Measurements from ENCODE around the gene ATAD3C. TPM values are rescaled to one million over a fixed set of nuclear protein-coding genes. Genes with fewer than 3 reads are reported as not detected.
"Not testable (repeated sequence)": the region's sequence is repeated elsewhere in the genome, so short reads cannot be mapped to it uniquely, and the experiment has no call there.

The ATAD3C gene
- total and polyA plus RNA-seq, 2 of the 4 experiments (the other 2 are of a cell fraction): not detected

DNA sequence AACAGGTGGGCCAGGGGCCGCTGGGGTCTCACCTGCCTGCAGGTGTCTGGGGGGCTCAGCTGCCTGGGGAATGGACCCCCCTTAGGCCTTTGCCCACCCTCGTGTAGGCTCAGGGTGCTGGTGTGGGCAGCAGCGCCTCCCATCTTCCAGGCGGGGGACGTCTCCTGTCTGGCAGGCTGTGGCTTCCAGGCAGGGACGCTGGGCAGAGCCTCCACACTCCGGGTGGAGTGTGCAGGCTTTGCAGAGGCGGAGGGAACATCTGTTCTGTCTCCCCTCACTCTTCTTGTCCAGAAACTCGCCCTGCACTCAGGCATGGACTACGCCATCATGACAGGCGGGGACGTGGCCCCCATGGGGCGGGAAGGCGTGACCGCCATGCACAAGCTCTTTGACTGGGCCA is 6.4 kb downstream of the ATAD3C start:
- H3K18ac ChIP-seq (ENCODE audit: low read depth, low read length); H3K23ac ChIP-seq (ENCODE audit: low read depth, low read length); H2BK20ac ChIP-seq (ENCODE audit: low read depth, low read length); POLR2A ChIA-PET (ENCODE audit: unreplicated experiment); H3K9ac ChIP-seq (ENCODE audit: low read depth, low read length); DNase-seq; H2AFZ ChIP-seq (replicated peaks; ENCODE audit: low read length, poor library complexity); H3K9me1 ChIP-seq (ENCODE audit: insufficient read depth, low read length); H3K4me2 ChIP-seq (ENCODE audit: low read depth, low read length); H2BK120ac ChIP-seq (ENCODE audit: low read depth, low read length); H4K91ac ChIP-seq (ENCODE audit: insufficient read depth, low read depth, low read length); H3K56ac ChIP-seq (ENCODE audit: extremely low read depth, insufficient read depth, low read length); H3K14ac ChIP-seq (replicated peaks; ENCODE audit: low read depth, low read length); H4K20me1 ChIP-seq (ENCODE audit: insufficient read depth, low read length); H3K4me1 ChIP-seq (ENCODE audit: control insufficient read depth, insufficient read depth, low read length); ATAC-seq (ENCODE audit: low read depth); H4K8ac ChIP-seq (ENCODE audit: low read depth in 2 of 2, low read length in 2 of 2); H3K36me3 ChIP-seq (ENCODE audit: control insufficient read depth, insufficient read depth, low read length); H3K27ac ChIP-seq (ENCODE audit: insufficient read depth, low read length); BruUV-seq (replicated peaks); intact Hi-C loops (cut with micrococcal nuclease); H2AK5ac ChIP-seq (ENCODE audit: low read depth, low read length); H4K5ac ChIP-seq (ENCODE audit: low read depth, low read length); dilution Hi-C loops (cut with HindIII; ENCODE audit: low sequenced_read_pairs, unreplicated experiment); H2BK5ac ChIP-seq (ENCODE audit: low read depth, low read length, poor library complexity, severe bottlenecking); H3K4me3 ChIP-seq (ENCODE audit: insufficient read depth, low read depth, low read length); H3K27me3 ChIP-seq (ENCODE audit: control insufficient read depth, insufficient read depth, low read length); CTCF ChIA-PET; H3K9me3 ChIP-seq (ENCODE audit: control insufficient read depth, insufficient read depth, low read length); H2AK9ac ChIP-seq (replicated peaks; ENCODE audit: low read depth, low read length, poor library complexity); H2BK15ac ChIP-seq (ENCODE audit: low read depth, low read length); in situ Hi-C loops (cut with MboI; ENCODE audit: low sequenced_read_pairs); H3K4ac ChIP-seq (ENCODE audit: low read depth, low read length); H3K79me1 ChIP-seq (ENCODE audit: low read depth in 1 of 2, low read length in 2 of 2): not testable (repeated sequence)
- no CpG with 5 or more reads among the region's 15 CpGs for WGBS, 2 experiments (ENCODE audit: extremely low coverage in 2 of 2, insufficient read length in 1 of 2)

DNA sequence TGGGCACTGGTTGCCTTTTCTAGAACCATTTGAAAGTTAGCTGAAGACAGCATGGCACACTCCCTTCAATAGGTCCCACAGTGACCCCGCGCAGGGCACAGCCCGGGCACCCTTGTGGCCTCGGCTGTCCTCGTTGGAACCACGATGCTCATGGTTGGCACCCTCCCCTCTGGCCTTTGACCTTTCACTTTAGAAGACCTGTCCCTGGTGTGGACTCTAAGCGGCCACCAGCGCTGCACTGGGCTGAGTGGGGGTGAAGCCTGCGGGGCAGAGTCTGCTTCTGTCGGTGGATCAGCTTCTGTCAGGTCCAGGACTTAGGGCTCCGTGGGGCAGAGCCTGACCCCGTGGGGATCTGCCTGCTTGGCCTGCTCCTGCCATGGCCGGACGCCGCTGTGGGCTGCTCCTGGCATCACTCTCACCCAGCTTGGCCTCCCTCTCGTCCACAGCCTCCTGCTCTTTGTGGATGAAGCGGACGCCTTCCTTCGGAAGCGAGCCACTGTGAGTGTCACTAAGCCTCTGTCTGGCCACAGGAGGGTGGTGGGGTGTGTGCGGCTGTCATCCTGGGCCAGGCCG is 7.3 kb downstream of the ATAD3C start:
- H3K9me1 ChIP-seq (ENCODE audit: insufficient read depth, low read length); H3K18ac ChIP-seq (ENCODE audit: low read depth, low read length); H2BK20ac ChIP-seq (ENCODE audit: low read depth, low read length); H3K9ac ChIP-seq (ENCODE audit: low read depth, low read length); H3K23ac ChIP-seq (ENCODE audit: low read depth, low read length); H3K4me3 ChIP-seq (ENCODE audit: insufficient read depth, low read depth, low read length); H2AK9ac ChIP-seq (replicated peaks; ENCODE audit: low read depth, low read length, poor library complexity); BruUV-seq (replicated peaks); H3K9me3 ChIP-seq (ENCODE audit: control insufficient read depth, insufficient read depth, low read length); ATAC-seq (ENCODE audit: low read depth); H3K79me1 ChIP-seq (ENCODE audit: low read depth in 1 of 2, low read length in 2 of 2); H3K14ac ChIP-seq (replicated peaks; ENCODE audit: low read depth, low read length); H2AK5ac ChIP-seq (ENCODE audit: low read depth, low read length); DNase-seq; H4K8ac ChIP-seq (ENCODE audit: low read depth in 2 of 2, low read length in 2 of 2); H3K27ac ChIP-seq (ENCODE audit: insufficient read depth, low read length); H2BK5ac ChIP-seq (ENCODE audit: low read depth, low read length, poor library complexity, severe bottlenecking); in situ Hi-C loops (cut with MboI; ENCODE audit: low sequenced_read_pairs); H2BK120ac ChIP-seq (ENCODE audit: low read depth, low read length); H3K4me2 ChIP-seq (ENCODE audit: low read depth, low read length); H4K5ac ChIP-seq (ENCODE audit: low read depth, low read length); intact Hi-C loops (cut with micrococcal nuclease); H3K4me1 ChIP-seq (ENCODE audit: control insufficient read depth, insufficient read depth, low read length); H4K20me1 ChIP-seq (ENCODE audit: insufficient read depth, low read length); dilution Hi-C loops (cut with HindIII; ENCODE audit: low sequenced_read_pairs, unreplicated experiment); H3K36me3 ChIP-seq (ENCODE audit: control insufficient read depth, insufficient read depth, low read length); H3K4ac ChIP-seq (ENCODE audit: low read depth, low read length); H3K56ac ChIP-seq (ENCODE audit: extremely low read depth, insufficient read depth, low read length); H4K91ac ChIP-seq (ENCODE audit: insufficient read depth, low read depth, low read length); H3K27me3 ChIP-seq (ENCODE audit: control insufficient read depth, insufficient read depth, low read length); POLR2A ChIA-PET (ENCODE audit: unreplicated experiment); H2BK15ac ChIP-seq (ENCODE audit: low read depth, low read length); H2AFZ ChIP-seq (replicated peaks; ENCODE audit: low read length, poor library complexity): not testable (repeated sequence)
- CTCF ChIA-PET: interaction anchor here (1.2 kb wide), 1 partner anchor 9 kb away, joined by 4 read pairs; no protein-coding TSS in a partner anchor
- 70% methylated on average over 3 of the region's 22 CpGs; no CpG with 5 or more reads in 1 of the 2 experiments for WGBS, 2 experiments (ENCODE audit: extremely low coverage in 2 of 2, insufficient read length in 1 of 2)
